ENCODE measurements around the gene PHF19.
A peak's percentile ranks its signal among the peaks of the same experiment; 100 is the strongest.

PHF19 gene

GRCh38 chr9:120891884-120892747 lies 15.1 kb upstream of the PHF19 start:
- DNase-seq, result no peak

- peak; percentile 66 for DNase-seq
These were observed 14.4 kb upstream of the PHF19 start for GRCh38 chr9:120891245-120891883.

DNA sequence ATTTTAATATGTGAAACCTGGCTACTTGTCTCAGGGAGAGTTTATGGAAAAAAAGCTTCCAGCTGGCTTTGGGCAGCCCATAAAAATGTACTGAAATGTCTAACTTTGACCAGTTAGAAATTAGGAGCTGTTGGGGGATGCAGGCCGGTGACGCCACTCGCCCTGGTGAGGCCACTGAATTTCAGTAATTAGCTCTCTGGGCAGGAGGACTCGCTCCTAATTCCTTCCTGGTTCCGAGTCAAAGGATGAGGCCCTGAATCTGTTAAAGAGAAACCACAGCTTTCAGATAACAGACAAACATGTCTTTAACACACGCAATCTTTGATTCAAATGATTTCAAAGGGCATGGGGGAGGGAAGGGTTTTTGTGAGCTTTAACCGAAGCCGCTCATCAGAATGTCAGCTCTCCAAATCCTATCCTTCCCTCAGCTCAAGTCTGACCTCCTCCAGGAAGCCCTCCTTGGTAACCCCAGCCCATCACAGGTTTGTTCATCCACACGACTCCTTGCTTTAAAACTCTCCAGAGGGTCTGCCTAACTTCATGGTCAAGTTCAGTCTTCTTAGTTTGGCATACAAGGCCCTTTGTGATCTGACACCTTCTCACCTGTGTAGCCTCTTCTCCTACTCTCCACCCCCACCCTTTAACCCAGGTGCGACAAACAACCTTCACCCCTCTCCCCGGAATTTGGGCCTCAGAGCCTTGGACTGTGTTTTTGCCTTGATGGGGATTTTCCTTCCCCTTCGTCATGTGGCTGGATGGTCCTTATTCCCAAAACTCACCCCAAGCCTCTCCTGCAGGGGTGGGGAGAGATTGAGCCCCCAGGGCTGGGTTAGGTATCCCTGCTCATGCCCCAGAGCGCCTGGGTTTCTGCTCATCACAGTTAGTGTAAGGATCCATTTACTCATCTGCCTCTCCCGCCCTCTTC lies 13.6 kb upstream of the PHF19 start:
- DNase-seq, result no peak

DNA sequence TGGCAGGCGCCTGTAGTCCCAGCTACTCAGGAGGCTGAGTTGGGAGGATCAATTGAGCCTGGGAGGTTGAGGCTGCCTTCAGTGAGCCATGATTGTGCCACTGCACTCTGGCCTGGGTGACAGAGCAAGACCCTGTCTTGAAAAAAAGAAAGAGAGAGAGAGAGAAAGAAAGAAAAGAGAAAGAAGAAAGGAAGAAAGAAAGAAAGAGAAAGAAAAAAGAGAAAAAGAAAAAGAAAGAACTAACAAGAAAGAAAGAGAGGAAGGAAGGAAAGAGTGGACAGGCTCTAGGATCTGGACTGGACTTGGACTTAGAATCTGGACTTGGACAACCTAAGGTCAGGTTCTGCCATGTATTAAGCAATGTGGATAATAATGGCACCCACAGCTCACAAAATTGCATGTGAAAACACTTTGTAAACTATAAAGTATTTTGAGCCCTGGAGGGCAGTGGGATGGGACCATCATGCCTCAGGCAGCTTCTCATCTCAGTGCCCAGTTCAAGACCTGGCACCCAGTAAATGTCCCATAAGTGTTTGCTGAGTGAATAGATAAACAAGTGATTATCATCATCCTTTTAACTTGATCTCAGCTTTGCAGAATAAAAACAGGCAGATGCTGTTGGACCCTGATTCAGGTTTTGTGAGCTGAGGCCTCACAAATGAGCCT lies 12.8 kb upstream of the PHF19 start:
- no peak for DNase-seq

GRCh38 chr9:120888626-120889025 lies 11.6 kb upstream of the PHF19 start:
- no peak for DNase-seq

- DNase-seq, result no peak
These were observed 9.5 kb upstream of the PHF19 start for GRCh38 chr9:120886490-120886967.

- DNase-seq, result no peak
These were observed 9.0 kb upstream of the PHF19 start for GRCh38 chr9:120885958-120886357.

GRCh38 chr9:120885457-120885856 lies 8.5 kb upstream of the PHF19 start:
- DNase-seq, result no peak

DNA sequence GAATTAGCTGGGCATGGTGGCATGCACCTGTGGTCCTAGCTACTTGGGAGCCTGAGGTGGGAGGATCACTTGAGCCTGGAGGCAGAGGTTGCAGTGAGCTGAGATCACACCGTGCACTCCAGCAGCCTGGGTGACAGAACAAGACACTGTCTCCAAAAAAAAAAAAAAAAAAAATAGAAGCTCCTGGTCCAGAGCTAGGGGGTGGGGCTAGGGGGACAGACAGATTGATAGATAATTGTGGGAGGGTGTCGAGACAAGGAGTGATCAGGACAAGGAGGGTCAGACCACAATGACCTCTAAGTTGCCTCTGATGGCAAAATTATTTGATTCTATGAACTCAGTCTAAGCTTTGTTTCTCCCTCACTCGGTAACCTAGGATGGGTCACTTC lies 6.6 kb upstream of the PHF19 start:
- DNase-seq, result no peak

GRCh38 chr9:120882935-120883607 lies 6.1 kb upstream of the PHF19 start:
- no peak for DNase-seq

- DNase-seq, result no peak
These were observed 2.5 kb upstream of the PHF19 start for GRCh38 chr9:120879446-120879845.

DNA sequence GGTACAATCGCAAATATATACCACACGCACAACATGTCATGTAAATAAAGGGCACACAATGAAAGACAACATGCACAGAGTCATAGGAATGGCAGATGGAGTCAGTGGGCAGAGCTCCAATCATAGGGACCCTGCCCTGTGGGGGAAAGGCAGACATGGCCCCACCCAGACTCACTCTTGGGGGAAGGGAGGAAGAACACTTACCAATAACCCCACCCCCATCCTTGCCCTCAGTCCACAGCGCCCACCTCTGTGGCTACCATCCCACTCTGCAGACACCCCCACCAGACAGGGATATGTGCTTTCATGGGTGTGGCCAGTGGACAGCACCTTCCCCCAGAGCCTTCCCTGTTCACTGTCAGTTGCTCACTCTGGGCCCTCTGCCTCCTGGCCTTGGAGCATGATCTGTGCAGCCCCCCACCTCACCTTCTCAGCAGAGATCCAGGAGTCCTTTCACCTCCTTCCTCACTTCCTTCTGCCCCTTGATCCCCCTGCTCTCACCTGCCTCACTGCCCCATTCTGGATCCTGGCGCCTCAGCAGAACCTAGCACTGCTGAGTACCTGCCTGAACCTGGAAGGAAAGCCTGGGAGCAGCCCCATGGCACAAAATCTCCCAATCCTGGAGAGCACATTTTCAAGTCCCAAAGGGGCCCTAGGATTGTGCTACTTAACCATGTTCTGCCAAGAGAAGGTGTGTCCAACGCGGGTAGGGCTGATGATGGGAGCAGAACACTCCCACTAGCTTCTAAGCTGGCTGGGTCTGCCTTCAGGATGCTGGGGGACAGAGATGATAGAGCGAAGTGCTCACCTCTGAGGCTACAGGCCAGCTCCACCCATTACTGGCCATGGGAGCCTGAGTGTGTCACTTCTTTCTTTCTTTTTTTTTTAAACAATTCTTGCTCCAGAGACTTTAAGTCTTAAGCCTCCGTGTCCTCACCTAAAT lies 1.5 kb upstream of the PHF19 start:
- no peak for DNase-seq

DNA sequence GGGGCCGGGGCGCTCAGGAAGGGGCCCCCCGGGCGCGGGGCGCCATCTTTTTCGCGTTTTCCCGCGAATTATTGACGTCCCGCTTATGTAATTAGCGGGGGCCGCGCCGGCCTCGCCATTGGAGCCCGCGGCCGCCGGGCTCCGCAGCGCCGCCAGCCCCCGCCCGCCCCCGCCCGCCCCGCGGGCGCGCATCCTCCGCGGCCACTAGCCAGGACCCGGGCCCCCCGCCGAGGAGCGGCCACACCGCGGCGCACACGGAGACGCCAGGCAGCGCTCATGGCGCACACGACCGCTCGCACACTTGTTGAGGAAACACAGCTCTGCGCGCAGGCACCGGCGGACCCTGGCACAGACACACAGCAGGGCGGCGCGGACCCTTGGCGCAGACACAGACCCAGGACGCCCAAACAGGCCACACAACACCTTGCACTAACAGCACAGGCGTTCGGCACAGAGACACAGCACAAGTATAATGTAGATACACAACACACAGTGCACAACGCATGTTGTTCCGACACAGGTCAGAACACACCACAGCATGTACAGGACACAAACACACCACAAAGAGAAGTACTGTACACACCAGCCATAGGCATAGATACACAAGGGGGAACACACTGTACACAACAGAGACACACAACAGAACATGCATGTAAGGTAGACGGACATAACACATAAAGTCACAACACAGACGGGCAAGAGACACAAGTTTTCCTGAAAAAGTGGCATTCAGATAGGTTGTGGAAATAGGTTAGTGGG lies 467 bp upstream of the PHF19 start:
- peak; percentile 61 for DNase-seq

GRCh38 chr9:120875954-120876841 lies 790 bp downstream of the PHF19 start:
- peak; percentile 80 for DNase-seq

GRCh38 chr9:120875643-120875953 lies 1.4 kb downstream of the PHF19 start:
- no peak for DNase-seq

GRCh38 chr9:120875195-120875565 lies 1.8 kb downstream of the PHF19 start:
- no peak for DNase-seq

DNA sequence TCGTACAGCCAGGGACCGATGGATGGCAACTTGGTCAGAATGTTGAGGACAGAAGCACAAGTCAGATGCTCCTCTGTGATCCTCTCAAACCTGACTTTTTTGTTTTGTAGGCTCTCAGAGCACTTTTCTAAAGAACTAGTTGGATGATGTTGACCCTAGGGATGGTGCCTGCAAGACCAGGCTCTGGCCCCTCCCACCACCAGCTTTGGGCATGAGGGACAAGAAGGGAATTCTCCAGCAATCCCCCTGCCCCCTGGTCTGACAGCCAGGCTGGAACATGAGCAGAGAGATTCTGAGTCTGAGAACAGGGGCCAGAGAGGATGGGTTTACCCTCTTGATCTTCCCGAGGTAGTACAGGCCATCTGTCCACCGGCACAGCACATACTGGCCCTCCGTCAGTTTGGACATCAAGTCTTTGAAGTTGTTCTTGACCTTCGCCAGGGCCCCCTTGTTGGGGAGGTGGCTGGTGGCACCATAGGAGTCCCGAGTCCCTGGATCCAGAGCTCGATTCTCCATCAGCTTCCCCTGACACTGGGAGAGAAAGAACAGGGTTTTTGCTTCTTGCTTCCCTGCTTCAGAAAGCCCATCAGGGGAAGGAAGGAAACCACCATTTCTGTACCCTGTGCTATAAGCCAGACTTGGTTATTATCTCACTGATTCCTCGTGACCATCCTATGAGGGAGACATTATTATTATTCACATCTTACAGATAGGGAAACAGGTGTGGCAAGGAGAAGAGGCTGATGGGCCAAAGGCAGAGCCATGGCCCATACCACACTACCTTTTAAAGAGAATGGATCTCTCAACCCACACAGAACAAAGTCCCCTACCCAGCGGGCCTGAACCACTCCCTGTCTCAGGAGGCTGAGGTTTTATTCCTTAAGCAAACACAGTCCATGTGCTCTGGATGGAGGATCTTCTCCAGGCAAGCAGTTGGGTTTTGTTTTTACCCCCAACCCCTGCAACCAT lies 2.5 kb downstream of the PHF19 start:
- DNase-seq, result no peak

DNA sequence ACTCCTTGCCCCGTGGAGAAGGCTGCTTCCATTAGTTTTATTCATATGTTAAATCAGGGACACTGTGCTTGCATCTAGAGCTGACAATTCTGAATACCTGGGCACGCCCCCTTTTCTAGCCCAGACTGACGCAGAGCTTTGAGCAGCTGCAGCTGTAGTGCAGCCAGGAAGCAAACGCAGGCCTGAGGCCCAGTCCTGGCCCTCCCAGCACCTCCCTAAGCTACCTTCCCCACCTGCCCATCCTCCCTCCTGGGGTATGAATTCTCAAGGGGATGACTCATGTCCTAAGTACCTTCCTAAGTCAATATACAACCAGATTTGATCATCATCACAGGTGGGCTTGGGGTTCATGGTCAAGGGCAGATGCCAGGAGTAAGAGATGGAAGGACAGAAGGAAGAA lies 3.5 kb downstream of the PHF19 start:
- DNase-seq, result no peak

All from activated CD4-positive, alpha-beta T cell treated with anti-CD3 and anti-CD28 coated beads, Interleukin-2, amount 50 U/mL, for 1 hour (primary cell).